HG03095 (cell line): ENCODE measurements around the gene USP37.

Source experiments
- ATAC-seq: cut with Tn5 transposase; IDR thresholded peaks from one replicate; pipeline ENCODE4 v1.9.1; 2021; ENCODE audit warnings: moderate library complexity; ENCODE audit not compliant: unreplicated experiment

USP37 gene, protein sequence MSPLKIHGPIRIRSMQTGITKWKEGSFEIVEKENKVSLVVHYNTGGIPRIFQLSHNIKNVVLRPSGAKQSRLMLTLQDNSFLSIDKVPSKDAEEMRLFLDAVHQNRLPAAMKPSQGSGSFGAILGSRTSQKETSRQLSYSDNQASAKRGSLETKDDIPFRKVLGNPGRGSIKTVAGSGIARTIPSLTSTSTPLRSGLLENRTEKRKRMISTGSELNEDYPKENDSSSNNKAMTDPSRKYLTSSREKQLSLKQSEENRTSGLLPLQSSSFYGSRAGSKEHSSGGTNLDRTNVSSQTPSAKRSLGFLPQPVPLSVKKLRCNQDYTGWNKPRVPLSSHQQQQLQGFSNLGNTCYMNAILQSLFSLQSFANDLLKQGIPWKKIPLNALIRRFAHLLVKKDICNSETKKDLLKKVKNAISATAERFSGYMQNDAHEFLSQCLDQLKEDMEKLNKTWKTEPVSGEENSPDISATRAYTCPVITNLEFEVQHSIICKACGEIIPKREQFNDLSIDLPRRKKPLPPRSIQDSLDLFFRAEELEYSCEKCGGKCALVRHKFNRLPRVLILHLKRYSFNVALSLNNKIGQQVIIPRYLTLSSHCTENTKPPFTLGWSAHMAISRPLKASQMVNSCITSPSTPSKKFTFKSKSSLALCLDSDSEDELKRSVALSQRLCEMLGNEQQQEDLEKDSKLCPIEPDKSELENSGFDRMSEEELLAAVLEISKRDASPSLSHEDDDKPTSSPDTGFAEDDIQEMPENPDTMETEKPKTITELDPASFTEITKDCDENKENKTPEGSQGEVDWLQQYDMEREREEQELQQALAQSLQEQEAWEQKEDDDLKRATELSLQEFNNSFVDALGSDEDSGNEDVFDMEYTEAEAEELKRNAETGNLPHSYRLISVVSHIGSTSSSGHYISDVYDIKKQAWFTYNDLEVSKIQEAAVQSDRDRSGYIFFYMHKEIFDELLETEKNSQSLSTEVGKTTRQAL

DNA sequence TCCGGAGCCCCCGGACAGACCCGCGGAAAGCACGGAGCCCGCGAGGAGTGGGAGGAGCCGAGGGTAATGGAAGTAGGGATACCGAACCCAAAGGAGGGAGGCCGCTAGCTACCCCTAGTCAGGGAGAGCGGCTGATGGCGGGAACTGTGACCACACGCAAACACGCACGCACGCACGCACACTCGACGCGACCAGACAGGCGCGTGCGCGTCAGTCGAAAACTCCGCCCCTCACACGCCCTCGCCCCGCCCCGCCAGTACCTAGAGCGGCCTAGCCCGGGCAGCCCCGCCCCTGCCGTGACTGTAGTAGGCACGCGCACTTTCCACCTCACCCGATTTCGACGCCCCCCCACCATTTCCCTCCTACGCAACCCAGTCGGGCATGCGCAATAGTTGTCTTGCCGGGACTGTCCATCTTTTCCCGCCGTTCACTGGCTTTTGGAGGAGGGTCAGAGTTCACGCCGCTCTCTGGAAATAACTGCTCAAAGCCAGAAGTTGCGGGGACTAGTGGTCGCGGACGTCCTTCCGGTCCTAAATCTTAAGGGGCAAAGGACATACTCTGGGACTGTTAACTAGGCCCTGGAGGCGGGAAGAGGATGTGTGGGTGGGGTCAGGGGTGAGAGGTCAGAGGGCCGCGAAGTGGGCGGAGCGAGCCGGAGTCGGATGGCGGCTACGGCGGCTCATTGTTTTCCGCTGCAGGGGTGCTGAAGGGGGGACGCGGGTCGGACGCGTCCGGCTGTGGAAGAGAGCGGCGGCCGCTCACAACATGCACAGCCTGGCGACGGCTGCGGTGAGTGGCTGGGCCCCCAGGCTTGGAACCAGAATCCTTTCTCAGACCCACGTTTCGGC, at the start of gene USP37, which contains the start of gene CNOT9:
Gene USP37 (minus strand): TSS at position 162 of the 848 bp plus-strand sequence. CDS start 9,698 bp downstream, outside the sequence.
Gene CNOT9 (plus strand): TSS at position 650 of the 848 bp plus-strand sequence. CDS start 116 bp downstream, at position 766.
- peak; percentile 76 for ATAC-seq

DNA sequence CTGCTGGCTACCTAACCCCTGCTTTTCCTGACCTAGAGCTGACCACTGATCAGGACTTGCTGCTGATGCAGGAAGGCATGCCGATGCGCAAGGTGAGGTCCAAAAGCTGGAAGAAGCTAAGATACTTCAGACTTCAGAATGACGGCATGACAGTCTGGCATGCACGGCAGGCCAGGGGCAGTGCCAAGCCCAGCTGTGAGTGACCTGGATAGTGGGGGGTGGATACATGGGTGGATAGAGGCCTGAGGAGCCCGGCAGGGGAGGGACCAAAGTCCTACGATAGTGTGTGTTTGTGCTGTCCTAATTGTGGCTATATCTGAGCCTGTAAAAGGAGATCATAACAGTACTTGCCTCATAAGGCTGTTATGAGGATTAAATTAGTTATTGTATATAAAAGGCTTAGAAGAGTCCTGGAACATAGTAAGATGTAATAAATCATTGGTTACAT, 47.7 kb upstream of the USP37 start:
- ATAC-seq, result no peak

GRCh38 chr2:218607436-218608115, 39.4 kb upstream of the USP37 start, which contains the start of gene PLCD4:
Gene PLCD4 (plus strand): TSS chr2:218607899. CDS start chr2:218615740, 7,841 bp downstream.
- ATAC-seq, result no peak

DNA sequence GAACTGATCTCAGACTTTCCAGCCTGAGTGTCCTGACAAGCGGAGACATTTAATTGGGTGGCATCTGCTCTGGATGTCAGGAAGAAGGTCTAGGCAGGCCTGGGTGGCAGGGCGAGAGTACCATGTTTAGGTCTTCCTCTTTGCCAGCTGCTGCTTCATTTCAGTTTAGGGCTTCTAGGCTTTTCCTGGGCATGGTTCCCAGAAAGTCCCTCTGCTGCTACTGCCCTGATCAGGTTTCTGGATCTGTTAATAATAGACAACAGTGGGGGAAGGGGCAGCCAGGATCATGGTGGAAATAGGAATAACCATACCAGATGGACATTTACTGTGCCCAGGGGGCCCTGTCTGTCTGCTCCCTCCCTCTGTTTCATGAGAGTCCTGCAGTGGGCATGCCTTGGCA, 37.3 kb upstream of the USP37 start:
- ATAC-seq, result no peak

- ATAC-seq, result no peak
Observed at GRCh38 chr2:218585541-218585940, 17.4 kb upstream of the USP37 start.

DNA sequence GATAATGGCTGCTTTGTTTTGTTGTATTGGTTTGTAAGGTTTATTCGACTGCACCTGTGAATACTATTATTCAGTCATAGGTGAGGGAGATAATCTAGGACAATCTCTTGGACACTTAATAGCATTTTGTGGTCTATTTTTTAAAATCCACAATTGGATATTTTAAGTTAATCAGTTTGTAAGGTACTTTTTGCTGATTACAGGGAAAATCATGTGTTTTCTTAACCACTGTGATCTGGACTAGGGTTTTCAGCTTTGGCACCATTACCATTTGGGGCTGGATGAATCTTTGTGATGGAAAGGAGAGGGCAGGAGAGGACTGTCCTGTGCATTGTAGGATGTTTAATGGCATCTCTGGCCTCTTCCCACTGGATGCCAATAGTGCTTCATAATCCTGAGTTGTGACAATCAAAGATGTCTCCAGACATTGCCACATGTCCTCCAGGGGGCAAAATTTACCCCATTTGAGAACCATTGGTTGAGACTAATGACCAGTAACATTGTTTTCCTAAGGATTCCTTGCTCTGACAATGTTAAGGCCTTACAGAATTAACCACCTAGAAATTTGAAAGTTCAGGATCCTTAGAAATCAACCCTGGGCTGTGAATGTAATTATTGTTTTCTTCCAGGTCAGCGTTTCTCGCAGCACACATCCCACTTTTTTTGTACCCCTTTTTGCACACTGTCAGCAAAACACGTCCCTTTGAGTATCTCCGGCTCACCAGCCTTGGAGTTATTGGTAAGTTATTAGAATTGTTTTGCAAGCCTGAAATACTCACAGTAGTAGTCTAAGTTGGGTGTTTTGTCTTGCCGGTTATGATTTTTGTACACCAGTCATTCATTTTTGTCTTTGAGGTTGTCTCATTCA, 16.1 kb upstream of the USP37 start:
- no peak for ATAC-seq

DNA sequence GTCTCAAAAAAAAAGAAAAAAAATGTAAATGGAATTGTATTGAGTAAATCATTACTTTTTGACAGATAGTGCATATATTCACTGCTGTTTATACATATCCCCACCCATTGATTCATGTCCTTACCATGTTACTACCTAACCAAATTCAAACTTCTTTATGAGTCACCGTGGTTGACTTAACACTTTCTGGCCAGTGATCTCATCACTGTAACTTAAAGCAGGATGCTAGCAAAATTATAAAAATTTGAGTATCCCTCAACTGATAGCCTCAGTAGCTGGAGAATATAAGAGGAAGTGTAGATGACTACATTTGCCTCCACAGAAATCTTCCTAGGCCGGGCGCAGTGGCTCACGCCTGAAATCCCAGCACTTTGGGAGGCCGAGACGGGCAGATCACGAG, 13.9 kb upstream of the USP37 start:
- ATAC-seq, result no peak

DNA sequence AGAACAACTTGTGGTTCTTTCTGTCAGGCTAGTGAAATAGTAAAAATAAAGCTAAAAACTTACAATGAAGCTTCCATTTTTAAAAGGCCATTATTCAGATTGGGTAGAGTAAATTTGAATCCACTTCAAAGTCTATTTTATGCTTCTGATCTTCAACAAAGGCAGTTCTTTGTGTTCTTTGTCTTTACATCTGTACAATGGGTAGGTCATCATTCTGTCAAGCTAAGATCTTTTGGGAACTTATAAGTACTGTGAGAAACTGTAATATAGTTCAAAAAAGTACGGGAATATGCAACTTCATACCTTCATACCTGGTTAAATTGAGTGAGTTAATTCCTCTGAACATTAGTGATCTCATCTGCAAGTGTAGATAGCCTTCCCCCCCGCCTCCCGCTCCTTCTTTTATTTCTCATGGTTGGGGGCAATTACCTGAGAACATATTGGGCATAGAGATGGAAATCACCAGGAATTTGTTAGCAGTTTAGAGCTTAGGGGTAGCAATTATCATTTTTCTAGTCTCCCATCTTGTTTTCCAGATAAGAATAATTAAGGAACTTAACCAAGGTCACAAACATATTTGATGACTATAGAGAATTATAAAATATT, 10.2 kb upstream of the USP37 start:
- ATAC-seq, result no peak

DNA sequence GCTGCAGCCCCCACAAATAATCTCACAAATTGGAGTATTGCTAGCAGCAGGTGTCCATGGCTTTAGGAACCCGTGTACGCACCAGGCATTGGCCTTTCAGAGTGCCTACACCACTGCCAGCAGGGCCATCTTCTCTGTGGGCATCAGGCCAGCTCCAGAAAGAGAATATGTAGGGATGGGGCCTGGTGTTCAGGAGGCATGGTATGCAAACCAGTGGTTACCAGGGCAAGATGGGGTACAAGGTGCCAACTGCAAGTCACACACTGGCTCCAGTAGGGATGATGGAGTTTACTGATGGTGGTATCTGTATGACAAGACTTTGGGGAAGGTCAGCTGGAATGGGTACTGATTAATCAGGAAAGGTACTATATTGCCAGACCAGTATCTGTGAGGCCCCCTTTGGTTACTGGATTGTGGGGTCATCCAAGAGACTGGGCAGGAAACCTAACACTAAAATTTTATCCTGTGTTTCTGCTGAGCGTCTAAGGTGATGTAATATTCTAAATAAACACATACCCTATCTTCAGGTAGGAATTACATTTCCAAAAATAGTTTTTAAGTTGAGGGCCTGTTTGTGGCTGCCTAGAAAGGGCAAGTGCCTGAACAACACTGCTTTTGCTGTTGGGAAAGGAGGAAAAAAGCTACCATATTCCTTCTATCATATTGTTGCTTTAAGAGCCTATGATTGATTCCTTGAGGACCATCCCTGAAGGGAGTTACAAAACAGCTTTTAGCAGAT, 9.5 kb upstream of the USP37 start:
- ATAC-seq, result no peak

DNA sequence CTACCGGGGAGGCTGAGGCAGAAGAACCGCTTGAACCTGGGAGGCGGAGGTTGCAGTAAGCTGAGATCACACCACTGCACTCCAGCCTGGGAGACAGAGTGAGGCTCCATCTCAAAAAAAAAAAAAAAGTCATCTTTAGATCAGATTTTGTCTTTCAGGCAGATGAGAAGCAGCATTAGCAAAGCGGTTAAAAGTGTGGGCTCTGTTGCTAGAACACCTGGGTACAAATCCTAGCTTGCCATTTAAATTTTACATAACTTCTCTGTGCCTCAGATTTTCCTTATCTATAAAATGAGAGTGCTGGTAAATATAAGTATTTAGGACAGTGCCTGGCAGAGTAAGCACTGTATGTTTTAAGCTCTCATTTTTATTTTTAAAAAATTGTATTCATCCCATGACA, 8.7 kb upstream of the USP37 start:
- ATAC-seq, result no peak

- ATAC-seq, result no peak
Observed at GRCh38 chr2:218570850-218571249, 2.7 kb upstream of the USP37 start.

GRCh38 chr2:218569661-218570500, 1.7 kb upstream of the USP37 start:
- ATAC-seq, result no peak

DNA sequence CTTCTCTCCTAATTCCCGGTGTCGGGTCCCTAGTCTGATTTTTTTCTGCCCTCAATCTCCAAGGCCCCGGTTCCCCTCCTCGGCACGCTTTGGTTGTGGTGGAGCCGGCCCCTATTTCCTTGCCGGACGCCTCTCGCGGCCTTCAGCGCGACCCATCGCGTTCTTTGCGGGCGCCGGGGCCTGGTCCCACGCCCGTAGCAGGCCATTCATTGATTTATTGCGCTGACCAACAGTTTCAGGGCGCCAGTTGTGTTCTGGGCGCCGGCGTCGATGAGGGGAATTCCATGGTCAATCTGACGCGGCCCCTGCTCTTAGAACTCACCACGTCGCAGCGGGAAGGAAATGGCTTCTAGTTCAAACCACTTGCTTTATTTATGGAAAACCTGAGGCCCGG, 884 bp upstream of the USP37 start:
- ATAC-seq, result peak; percentile 15

DNA sequence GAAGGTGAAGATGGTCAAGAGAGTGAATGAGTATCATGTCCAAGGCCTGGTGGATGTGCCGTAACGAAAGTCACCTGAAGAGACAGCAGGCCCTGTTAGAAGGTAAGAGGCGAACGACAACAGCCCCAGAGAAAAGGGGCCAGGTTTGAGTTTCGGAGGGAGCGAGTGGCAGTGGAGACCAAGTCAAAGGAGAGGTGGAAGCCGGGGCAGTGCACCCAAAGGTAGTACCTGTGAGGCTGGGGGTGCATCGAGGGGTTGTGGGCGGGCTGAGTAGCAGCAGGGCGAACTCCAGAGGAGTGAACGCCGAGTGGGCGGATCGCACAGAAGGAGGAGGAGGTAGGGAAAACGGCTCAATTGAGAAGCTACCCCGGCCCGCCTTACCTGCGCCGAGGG, 358 bp downstream of the USP37 start:
- ATAC-seq, result peak; percentile 35

DNA sequence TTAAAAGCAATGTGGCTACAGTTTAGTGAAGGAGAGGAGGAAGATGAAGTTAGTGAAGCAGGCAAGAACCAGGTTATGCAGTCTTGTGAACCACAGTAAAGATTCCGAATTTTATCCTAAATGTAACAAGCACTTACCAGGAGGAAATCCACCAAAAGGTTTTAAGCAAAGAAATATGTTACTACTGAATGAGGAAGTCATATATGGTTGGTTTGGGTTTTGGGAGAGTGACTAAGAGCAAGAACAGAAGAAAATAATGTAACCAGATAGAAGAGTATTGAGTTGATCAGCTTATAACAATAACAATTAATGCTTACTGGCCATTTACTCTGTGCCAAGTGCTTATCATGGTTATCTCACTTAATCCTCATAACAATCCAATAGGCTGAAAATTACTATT, 1.9 kb downstream of the USP37 start:
- ATAC-seq, result no peak

DNA sequence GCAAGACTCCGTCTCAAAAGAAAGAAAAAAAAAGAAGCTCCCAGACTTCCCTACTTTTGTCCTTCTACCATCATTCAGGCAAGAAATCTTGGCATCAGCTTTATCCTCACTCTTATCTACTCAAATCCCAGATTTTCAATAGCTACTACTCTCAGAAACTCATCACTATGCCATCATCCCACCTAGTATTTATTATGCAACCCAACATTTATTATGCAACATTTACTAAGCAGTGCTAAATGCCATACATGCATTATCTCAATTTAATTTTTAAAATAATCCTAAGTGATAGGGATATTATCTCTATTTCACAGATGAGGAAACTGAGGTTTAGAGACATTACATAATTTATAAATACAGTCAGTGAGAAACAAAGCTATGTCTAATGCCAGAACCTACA, 4.1 kb downstream of the USP37 start:
- no peak for ATAC-seq

DNA sequence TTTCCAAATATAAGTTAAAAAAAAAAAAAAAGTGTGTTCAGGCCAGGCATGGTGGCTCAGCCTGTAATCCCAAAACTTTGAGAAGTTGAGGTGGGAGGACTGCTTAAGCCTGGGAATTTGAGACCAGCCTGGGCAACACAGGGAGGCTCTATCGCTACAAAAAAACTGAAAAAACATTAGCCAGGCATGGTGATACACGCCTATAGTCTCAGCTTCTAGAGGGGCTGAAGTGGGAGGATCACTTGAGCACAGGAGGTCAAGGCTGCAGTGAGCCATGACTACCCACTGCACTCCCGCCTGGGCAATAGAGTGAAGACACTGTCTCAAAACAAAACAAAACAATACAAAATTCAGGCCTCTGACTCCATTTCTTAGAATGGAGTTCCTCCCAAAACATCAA, 9.2 kb downstream of the USP37 start:
- no peak for ATAC-seq
